Activated T-helper 1 cell treated with Interleukin-2 at 50 U/mL for 16 hours (primary cell): ENCODE data around the gene SOX21.
"Not testable (repeated sequence)": the region's sequence is repeated elsewhere in the genome, so short reads cannot be mapped to it uniquely, and the experiment has no call there.

Experiments used
- DNase-seq: peaks from one replicate; pipeline ENCODE4 v3.0.0-alpha.2; 2020; ENCODE audit warnings: low read depth

SOX21 gene

DNA sequence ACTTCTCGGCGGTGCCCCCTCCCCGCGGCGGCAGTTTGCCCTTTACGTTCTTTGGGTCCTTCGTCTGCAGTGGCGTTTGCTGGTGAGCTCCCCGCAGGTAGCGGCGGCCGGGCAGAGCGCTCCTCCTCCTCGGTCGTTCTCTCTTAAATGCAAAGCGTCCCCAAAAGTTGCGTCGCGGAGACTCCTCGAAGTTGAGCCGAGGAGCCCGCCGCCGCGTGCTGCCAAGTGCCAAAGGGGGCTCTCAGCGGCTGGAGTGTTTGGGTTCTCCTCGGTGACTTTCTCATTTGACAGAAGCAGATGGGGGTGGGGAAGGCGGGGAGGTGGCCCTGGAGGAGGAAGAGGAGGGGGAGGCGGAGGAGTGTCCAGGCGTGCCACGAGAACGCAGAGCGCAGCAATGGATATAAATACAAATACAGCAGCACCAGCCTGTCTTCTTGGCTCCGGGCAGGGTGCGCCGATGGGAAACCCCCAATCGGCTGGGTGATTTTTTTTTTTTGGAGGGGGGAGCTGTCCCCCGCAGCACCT lies at the start of gene SOX21:
Gene SOX21 (minus strand): TSS at position 259 of the 525 bp plus-strand sequence. CDS start 496 bp downstream, outside the sequence.
- DNase-seq, result no peak

DNA sequence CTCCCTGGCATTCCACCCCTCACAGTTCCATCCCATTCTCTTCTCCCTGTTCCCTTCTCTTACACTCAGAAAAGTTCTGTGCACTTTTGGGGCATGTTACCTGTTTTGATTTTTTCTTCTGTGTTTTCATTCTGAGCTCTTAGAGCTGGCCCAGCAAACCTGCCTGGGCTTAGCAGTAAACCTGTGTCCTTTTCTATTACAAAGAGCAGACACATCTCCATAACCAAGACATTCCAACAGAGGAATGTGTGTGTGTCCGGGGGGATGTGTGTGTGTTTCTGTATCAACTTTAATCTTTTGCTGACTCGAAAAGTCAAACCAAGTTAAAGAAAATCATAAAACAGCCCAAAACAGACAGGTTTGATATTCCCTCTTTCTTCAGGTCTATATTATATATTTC lies 49.1 kb upstream of the SOX21 start:
- DNase-seq, result no peak

DNA sequence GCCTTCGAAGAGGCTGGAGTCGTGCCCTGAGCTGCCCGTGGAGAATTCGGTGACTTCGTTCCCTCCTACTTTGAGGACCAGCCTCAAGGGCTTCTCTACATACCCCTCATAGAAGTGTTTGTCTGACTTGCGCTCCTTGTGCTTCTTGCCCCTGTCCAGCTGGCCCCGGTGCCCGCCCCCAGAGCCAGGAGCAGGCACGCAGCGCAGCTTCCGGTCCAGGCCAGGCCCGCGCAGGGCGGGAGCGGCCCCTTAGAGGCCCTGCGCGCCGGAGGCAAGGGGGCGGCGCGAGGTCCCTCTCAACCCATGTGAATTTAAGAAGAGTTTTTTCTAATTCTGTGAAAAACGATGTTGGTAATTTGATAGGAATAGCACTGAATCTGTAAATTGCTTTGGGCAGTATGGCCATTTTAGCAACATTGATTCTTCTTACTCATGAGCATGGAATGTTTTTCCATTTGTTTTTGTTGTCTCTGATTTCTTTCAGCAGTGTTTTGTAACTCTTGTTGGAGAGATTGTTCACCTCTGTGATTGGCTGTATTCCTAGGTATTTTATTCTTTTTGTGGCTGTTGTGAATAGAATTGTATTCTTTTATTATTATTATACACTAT lies 46.9 kb upstream of the SOX21 start:
- no peak for DNase-seq

DNA sequence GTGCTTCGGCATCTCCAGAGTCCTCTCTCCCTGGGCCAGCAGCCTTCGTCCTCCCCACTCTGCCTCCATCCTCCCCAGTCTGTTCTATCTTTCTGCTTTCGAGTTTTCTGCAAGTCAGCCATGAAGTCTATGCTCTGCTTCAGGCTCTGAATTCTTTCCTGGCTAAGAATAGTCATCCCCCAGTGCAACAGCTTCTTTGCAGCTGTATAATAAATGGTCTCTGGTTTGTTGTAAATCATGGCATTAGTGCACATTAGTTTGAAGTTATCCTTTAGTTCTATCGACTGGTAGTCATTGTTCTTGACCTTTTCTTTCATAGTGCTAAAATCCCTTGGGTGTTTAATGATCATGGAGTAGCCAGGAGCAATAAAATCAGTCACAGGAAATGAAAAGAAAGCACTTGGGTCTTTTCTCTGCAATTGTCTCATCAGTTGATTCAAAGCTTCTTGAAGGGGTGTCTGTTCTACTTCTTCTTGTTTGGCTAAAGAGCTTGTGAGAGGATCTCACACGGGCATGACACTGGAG lies 46.2 kb upstream of the SOX21 start:
- DNase-seq, result no peak

DNA sequence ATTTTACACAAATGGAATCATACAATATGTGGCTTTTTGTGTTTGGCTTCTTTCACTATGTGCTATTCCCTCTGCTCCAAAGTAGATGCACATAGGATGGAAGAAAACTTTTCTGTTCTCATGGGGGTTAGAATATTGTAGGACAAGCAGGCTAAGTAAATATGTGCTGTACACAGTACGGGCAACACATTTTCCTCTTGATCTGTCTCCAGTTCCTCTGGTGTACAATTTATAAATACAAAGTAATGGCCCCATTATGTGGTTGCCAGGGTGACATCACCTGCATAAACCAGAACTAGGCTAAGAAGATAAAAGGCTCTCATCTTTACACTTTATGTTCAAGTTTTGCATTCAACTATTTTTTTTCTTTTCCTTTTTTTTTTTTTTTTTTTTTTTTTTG lies 41.0 kb upstream of the SOX21 start:
- no peak for DNase-seq

DNA sequence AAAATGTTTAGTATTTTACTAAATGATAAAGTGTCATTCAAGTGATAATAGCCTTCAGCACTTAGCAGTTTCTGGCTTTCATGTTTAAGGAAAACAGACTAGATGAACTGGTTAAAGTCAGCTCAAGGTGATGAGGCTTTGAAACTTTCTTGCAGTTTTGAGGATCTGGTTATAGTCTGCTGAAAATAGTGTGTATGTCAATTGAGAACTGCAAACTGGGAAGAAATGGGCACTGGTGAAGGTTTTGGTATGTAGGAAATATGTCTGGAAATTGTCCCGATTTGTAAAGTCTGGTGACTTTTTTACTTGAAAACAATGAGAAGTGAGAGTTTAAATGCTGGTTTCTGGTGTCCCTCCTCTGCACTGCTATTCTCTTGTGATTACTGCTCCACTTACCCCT lies 36.8 kb upstream of the SOX21 start:
- DNase-seq, result no peak

DNA sequence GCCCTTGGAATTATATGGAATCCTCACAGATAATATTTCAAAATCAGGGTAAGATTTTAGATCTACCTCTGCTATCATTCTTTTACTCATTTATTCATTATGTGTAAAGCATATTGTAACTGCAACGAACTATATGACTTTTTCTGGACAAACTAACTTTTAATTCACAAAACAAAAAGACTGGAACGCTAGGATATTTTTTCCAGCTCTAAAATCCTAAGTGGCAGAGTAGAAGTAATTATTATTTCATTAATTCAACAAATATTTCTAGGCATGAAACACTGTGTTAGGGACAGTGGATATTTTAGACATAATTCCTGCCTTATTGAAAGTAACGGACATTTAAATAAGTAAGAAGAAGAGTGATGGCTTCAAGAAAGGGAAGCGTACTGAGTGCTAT lies 26.9 kb upstream of the SOX21 start:
- DNase-seq, result no peak

DNA sequence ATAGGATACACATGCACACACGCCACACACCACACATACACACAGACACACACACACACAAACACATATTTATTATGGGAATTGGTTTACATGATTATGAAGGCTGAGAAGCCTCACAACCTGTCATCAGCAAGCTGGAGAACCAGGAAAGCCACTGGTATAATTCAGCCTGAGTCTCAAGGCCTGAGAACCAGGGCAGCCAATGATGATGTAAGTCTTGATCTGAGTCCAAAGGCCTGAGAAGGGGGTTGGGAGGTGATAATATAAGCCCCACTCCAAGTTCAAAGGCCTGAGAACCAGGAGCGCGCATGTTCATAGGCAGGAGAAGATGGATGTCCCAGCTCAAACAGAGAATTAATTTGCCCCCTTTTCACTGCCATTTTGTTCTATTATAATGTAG lies 18.7 kb upstream of the SOX21 start:
- DNase-seq, result no peak

DNA sequence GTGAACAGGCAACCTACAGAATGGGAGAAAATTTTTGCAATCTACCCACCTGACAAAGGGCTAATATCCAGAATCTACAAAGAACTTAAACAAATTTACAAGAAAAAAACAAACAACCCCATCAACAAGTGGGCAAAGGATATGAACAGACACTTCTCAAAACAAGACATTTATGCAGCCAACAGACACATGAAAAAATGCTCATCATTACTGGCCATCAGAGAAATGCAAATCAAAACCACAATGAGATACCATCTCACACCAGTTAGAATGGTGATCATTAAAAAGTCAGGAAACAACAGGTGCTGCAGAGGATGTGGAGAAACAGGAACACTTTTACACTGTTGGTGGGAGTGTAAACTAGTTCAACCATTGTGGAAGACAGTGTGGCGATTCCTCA lies 17.6 kb upstream of the SOX21 start:
- not testable (repeated sequence) for DNase-seq

DNA sequence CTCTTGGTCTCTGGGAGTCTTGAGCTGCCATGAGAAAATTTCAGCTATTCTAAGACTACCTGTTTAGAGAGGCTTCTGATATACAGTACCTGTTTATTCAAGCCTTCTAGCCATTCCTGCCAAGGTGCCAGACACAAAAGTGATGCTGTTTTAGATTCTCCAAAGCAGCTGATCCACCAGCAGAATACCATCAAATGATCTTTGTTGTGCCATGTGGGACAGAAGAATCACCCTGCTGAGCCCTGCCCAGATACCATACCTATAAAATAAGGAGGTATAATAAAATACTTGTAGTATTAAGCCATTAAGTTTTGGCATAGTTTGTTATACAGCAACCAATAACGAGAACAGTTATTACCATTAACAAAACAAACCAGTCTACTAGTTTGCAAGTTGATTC lies 14.1 kb upstream of the SOX21 start:
- no peak for DNase-seq

DNA sequence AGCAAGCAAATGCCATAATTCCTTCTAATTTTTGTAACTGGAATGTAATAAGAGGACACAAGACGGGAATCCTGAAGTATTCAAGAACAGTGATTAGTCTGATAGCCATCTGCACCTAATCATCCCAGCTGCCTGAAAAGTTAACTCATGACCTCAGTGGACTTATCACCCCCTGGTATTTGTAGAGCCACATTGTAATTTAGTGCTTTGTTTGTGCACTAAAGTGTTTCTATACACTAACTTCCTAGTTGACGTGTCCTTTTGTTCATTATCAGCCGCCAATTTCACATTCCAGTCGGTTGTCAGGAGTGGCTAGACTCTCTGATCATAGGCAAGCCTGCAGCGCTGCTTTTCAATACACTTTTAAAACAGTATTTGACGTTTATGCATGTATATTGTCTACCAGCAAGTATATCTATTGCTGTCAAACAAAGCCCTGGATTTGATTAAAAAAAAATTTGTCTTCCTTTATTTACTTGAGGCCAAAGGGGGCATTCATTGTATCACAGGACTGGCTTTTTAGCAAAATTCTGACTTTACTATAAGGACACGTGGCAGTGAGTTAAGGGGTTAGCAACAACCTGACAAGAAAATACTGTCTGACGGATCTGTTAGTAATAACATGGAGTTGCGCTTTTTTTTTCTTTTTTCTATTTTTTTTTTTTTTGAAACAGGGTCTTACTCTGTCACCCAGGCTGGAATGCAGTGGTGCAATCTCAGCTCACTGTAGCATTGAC lies 10.4 kb upstream of the SOX21 start:
- no peak for DNase-seq

DNA sequence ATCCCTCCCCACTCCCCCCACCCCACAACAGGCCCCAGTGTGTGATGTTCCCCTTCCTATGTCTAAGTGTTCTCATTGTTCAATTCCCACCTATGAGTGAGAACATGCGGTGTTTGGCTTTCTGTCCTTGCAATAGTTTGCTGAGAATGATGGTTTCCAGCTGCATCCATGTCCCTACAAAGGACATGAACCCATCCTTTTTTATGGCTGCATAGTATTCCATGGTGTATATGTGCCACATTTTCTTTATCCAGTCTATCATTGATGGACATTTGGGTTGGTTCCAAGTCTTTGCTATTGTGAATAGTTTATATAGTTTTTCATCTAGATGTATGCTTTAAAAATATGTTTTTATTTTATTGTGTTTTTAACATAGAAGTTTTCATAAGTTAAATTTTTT lies 6.4 kb upstream of the SOX21 start:
- DNase-seq, result not testable (repeated sequence)

DNA sequence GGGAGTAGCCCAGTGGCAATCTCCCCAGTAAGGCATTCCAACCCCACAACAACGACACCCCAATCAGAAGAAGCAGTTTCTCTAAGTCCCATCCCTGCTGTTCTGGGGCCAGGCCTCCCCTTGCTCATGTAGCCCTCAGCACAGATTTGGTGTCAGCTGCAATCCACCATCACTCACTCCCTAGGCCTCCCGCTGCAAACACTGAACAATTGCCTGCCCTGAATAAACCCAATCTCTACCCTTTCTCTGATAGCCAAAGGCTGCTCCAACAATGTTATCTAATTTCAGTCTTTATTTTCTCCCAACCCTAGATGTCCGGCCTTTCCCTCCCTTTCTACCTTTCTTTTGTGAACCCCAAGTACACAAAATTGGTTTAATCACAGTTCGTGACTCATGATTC lies 5.6 kb upstream of the SOX21 start:
- no peak for DNase-seq

DNA sequence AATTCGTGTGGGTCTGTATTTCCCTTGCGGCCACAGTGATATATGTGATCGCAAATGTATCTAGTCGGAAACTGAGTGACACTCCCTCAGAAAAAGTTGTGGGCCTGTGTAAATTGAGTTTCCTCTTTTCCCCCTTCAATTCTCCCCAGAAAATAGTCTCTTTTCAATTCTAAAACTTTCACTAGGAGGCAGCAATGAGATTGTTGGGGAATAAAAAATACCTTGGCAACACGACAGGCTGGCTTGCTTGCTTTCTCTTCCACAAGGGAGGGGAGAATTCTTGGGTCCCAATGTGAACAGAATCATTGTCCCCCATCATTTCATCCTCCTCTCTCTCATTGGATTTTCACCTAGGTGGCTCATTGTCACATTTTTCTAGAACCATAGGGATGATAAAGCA lies 3.7 kb upstream of the SOX21 start:
- no peak for DNase-seq

DNA sequence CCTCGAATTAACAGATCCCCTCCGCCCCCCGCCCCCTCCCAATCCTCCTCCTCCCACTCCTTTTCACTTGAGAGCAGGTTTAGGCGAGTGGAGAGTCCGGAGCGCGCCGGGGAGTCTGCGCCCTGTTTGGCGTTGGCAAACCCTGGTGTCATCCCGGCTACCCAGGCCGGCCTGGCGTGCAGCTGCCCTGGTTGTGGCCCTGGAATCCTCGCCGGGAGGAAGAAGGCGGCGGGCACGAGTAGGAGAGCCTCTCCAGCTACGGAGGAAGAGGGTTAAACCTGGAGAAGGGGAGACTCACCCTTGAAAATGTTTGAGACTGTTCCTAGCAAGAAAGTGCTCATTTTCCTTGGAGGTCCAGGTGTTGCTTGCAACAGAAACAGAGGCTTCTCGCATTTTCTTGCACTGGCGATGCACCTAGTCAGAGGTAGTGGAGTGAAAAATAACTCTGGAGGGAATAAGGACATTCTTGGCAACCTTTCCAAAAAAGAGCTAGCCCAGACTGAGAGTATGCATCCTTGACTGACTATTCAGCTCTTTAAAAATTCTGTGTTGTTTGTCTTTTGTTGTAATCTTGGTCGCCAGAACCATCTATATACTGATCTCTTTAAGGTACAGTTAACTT lies 1.3 kb upstream of the SOX21 start:
- no peak for DNase-seq

DNA sequence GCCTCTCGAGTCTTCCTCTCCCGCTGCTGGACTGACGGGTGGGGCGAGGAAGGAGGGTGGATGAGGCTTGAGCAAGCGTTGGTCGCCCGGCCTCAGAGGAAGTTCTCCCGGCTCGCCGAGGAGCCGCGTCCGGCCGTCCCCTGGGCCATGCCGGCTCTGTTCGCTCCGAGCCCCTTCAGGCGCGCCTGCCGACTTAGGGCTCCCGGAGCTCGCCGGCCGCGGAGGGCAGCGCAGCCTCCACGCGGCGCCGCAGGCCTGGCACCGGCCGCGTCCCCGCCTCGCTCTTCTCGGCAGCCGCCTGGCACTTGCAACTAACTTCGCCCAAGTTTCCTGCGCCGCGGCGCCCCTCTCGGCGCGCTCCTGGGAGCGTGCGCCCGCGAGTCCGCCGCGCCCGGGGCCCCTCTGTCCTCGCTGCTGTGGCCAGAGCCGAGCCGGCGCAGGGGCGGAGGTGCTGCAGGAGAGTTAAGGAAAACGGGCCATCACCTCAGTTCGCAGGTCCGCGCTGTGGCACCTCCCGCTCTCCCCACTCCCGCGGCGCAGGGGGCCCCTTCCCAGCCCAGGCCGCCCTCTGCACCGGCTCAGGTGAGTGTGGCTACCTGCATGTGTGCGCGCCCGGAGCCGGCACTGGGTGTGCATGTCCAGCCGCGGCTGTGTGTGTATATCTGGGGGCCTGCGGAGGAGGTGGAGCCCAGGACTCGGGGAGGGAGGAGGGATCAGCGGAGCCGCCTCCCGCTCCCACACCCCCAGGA lies 641 bp upstream of the SOX21 start:
- no peak for DNase-seq

DNA sequence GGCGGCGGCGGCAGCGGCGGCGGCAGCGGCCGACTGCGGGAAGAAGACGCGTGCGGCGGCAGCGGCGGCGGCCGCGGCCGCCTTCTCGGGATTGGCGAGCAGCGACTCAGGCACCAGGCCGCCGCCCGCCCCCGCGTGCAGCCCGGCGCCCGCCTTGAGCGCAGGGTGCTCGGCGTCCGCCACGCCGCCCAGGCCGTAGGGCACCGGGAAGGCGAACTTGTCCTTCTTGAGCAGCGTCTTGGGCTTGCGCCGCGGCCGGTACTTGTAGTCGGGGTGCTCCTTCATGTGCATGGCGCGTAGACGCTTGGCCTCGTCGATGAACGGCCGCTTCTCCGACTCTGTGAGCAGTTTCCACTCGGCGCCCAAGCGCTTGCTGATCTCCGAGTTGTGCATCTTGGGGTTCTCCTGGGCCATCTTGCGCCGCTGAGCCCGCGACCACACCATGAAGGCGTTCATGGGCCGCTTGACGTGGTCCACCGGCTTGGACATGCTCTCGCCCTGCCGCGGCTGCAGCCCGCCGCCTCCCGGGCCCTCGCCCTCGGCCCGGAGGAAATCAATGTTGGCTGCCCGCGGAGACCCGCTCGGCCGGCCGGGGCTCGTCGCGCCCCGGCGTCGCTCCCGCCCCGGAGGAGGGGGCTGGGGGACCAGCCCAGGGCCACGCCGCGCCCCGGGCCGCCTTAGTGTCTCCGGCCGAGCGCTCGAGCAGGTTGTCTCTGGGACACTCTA lies 621 bp downstream of the SOX21 start:
- no peak for DNase-seq

DNA sequence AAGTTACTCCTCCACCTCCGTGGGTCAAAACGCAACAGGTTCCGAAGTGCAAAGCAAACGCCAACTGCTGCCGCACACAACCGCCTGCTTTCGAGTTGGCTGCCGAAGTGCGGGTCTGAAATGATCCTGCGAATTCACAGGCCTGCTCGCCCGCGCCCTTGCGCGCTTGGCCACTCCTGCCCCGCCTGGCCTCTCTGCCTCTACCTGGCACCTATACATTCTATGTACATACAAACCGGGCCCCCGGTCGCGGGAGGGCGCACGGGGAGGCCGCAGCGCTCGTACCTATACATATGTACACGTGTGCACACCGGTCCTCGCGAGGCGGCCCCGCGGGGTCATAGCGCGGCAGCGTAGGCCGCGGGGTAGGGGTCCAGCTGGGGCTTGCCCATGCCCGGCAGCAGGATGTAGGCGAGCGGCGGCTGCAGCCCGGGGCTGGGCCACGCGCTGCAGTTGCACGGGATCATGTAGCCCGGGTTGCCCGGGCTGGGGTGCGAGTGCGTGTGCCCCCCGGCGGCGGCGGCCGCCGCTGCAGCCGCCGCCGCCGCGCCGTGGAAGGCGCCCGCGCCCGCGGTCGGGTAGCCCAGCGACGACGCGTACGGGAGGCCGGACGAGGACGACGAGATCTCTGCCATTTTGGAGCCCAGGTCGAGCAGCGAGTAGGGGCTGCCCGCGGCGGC lies 1.3 kb downstream of the SOX21 start:
- no peak for DNase-seq

DNA sequence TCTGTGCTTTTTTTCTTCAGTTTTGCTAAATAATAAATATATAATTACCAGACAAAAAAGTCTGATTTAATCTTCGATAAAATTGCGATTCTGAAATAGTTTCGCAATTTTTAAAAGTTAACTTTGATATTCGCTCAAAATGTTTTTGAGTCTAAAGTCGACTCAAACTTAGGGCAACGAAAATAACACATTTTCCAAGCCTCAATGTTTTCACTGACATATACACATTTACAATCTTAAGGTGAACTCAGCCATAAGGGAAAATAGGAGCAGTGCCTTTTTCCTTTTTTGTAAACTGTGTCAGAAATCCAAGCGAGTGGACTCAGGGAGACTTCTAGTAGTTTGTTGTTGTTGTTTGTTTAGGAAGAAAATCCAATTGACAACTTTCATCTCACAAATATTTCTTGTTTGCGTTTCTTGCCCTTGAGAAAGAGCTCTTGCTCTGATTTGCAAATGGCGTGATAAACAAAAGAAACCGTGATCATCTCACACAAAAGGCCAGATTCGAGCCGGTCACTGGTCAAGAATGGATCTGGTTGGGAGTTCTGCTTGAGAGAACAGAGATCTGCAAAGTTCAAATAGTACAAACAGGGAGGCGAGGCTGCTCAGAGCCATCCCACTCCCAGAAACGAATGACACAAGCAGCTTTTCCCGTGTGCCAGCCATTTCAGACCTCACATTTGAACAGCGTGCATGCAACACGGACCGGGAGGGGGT lies 2.1 kb downstream of the SOX21 start:
- DNase-seq, result no peak
